HG02870 (cell line): ENCODE measurements around the gene AFF3.
"Not testable (repeated sequence)": the region's sequence is repeated elsewhere in the genome, so short reads cannot be mapped to it uniquely, and the experiment has no call there.

ENCODE experiments used
- ATAC-seq: cut with Tn5 transposase; IDR thresholded peaks from one replicate; pipeline ENCODE4 v1.9.1; 2021; ENCODE audit warnings: mild to moderate bottlenecking, moderate library complexity; ENCODE audit not compliant: unreplicated experiment

The AFF3 gene

GRCh38 chr2:99689145-99689742 is 453.1 kb downstream of the AFF3 start:
- no peak for ATAC-seq

DNA sequence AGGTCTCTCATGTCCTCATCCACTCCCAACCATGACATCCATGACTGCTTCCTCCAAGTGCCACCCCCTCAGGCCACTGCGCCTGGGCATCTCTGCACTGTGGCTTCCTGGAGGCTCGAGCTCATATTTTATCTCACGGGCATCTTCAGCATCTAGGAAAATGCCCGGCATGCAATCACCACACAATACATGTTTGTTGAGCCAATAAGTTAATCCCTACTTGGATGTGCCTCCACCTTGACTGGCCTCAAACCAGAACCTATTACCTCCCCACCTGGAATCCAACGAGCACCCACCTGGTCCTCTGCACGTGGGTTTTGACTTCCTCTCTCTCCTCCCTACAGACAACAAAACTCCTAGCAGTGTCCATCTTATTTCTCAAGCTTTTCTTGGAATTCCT is 453.7 kb downstream of the AFF3 start:
- no peak for ATAC-seq

DNA sequence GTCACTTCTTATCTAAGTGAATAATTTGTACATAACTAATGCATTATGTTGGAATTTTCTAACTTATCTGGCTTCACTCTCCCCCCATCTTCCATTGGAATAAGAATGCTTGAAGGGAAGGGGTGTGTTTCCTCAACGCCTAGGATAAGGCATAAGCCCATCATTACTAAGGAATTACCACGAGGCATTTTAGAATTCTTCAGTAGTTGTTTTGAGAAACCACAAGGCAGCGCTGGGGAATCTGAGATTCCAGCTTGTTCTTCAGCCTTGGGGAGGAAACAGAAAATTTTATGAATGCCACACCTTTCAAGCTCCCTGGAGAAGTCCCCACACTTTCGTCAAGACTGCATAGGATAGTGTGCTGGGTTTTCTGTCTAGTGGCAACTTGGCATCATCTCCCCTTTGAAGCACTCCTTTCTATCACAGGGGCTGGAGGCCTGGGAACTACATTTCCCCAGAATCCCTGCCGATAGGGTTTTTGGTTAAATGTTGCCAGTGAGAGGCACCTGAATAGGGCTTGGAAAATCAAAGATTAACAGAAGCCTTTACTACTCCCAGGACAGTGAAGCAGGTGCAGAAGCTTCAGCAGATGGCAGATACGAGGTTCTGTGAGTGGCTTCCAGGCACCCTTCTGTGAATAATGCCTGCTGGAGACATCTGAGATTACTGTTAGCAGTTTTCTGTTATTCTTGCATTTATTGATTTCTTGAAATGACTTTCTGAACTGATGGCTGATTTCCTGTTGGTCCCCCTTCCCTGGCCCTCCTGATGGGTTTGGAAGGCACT is 459.9 kb downstream of the AFF3 start:
- no peak for ATAC-seq

DNA sequence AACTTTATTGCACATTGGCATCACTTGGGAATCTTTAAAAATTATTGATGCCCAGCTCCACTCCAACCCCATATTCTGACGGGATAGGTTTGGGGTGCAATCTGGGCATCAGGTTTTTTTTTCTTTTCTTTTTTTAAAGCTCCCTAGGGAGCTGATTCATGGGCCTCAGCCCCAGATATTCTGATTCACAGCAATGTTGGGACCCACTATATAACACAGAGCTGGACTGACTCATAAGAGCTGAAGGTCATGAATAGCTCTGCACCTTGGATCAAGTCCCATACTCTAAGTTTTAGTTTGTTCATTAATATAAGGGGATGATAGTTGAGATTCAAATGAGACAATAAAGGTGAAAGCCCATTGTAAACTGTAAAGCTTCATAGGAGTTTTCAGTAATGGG is 461.4 kb downstream of the AFF3 start:
- ATAC-seq, result no peak

- ATAC-seq, result no peak
Observed at GRCh38 chr2:99679518-99679917, 462.9 kb downstream of the AFF3 start.

DNA sequence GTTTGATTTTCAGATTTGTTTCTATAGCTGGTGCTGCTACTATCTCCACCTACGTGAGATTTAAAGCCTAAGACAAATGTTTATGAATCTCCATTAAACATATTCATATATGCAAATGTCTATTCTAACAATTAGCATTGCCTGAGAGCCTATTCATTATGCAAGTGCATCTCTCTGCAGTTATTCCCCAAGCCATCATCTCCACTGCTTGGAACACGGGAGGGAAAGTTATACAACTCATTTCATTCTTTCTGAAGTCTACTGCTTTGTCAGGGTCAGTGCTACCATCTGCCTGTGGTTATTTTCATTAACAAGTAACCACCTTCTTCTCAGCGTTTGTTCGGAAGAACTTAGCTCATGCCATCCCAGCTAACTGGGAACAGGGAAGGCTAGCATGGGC is 463.8 kb downstream of the AFF3 start:
- ATAC-seq, result no peak

DNA sequence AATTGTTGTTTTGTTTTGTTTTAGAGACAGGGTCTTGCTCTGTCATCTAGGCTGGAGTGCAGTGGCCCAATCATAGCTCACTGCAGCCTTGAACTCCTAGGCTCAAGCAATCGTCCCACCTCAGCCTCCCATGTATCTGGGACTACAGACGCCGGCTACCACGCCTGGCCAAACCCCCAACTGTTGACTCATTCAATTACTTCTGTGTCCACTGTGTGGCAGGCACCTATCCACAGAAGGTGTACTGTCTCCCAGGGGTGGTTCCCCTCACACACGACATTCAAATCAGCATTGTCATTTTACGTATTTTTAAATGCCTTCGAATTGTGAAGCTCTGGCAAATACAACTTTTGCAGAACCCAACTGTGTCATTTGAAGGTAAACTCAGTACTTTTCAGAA is 464.6 kb downstream of the AFF3 start:
- no peak for ATAC-seq

DNA sequence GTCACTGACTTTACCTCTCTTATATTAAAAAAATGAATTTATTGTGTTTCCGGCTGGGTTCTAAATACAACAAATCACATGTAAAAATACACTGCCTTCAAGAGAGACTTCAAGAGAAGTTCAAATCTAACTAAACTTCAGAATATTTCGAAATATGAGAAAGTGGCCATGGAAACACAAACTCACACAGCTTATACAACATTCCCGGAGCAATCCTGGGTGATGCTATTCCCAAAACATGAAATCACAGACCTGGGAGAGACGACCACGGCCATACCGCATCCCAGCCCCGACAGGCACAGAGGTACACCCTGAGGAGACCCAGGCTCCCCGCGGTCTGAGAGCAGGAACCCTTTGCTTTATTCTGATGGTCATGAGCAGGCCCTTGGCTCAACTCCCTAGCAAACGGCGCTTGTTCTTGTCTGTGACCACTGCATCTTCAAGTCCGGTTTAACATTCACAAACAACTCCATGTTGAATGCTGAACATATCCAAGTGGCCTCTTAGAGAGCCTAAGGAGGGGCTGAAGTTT is 467.2 kb downstream of the AFF3 start:
- ATAC-seq, result no peak

GRCh38 chr2:99674090-99674489 is 468.3 kb downstream of the AFF3 start:
- ATAC-seq, result no peak

GRCh38 chr2:99672766-99673350 is 469.5 kb downstream of the AFF3 start:
- ATAC-seq, result no peak

- no peak for ATAC-seq
Observed at GRCh38 chr2:99670768-99671734, 471.3 kb downstream of the AFF3 start.

- no peak for ATAC-seq
Observed at GRCh38 chr2:99666256-99666655, 476.1 kb downstream of the AFF3 start.

GRCh38 chr2:99663641-99664040 is 478.7 kb downstream of the AFF3 start:
- ATAC-seq, result no peak

- no peak for ATAC-seq
Observed at GRCh38 chr2:99662761-99663341, 479.5 kb downstream of the AFF3 start.

- not testable (repeated sequence) for ATAC-seq
Observed at GRCh38 chr2:99661761-99662160, 480.6 kb downstream of the AFF3 start.

GRCh38 chr2:99660616-99661406 is 481.6 kb downstream of the AFF3 start:
- no peak for ATAC-seq

- ATAC-seq, result no peak
Observed at GRCh38 chr2:99659874-99660273, 482.5 kb downstream of the AFF3 start.

GRCh38 chr2:99657691-99658258 is 484.6 kb downstream of the AFF3 start:
- no peak for ATAC-seq

DNA sequence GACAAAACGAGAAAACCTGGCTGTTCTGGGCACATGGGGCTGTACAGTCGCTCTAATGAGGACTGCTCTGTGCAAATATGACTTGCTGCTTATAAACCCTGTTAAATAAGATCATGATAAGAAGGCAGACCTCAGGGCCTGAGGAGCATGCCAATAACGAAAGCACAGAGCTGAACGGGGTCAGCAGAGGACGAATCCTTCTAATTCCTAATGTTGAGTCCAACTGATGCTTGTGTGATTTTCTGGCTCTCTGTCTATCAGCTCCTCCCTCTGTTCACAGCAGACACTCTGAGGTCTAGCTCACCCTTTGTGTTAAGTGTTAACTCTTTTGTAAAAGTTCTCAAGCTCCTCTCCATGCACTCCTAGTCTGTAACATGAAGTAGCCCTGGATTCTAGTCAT is 485.4 kb downstream of the AFF3 start:
- no peak for ATAC-seq
